ENCODE measurements around the gene TNFRSF8.
"Not testable (repeated sequence)": the region's sequence is repeated elsewhere in the genome, so short reads cannot be mapped to it uniquely, and the experiment has no call there.

The TNFRSF8 gene

DNA sequence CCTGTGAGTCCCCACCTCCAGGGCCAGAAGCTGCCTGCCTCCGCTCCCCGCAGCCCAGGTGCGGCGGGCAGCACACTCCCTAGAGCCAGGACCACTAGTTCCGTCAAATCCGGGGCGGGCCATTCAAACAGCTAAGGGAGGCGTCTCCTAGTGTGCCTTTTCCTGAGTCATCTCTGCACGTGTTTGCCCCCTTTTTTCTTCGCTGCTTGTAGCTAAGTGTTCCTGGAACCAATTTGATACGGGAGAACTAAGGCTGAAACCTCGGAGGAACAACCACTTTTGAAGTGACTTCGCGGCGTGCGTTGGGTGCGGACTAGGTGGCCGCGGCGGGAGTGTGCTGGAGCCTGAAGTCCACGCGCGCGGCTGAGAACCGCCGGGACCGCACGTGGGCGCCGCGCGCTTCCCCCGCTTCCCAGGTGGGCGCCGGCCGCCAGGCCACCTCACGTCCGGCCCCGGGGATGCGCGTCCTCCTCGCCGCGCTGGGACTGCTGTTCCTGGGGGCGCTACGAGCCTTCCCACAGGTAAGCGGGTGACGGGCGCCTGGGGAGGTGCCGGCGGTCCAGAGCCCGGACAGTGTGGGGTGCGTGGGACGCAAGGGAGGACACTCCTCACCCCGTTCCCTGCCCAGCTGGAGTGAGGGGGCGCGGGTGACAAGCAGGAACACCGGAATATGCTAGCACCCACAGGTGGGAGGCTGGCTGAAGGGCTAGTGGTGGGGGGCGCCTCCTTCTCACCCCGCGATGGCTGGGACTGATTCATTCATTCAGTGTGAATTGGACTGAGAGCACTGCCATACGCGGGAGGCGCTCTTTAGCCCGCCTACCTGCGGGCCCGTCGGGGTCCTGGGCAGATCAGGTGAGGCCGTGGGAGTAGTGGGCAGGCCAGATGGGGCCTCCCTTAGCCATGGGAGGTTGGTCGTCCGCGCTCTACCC is at the start of gene TNFRSF8:
TNFRSF8 (plus strand) TSS at position 163 of the 932 bp plus-strand sequence; CDS start at position 459, 296 bp downstream.
- no peak for DNase-seq (ENCODE audit: low spot score)

GRCh38 chr1:12014141-12014991 is 48.7 kb upstream of the TNFRSF8 start:
- DNase-seq (ENCODE audit: low spot score), result no peak

DNA sequence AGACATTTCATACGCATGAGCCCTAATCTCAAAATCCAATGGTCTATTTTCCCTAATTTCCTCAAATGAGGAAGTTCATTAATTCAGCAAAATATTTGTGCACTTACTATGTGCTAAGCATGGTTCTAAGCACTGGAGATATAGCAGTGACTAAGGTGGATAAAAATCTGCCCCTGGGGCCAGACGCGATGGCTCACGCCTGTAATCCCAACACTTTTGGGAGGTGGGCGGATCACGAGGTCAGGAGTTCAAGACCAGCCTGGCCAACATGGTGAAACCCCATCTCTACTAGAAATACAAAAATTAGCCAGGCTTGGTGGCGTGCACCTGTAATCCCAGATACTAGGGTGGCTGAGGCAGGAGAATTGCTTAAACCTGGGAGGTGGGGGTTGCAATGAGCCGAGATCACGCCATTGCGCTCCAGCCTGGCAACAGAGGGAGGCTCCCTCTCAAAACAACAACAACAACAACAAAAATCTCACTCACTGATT is 48.1 kb upstream of the TNFRSF8 start:
- no peak for DNase-seq (ENCODE audit: low spot score)

DNA sequence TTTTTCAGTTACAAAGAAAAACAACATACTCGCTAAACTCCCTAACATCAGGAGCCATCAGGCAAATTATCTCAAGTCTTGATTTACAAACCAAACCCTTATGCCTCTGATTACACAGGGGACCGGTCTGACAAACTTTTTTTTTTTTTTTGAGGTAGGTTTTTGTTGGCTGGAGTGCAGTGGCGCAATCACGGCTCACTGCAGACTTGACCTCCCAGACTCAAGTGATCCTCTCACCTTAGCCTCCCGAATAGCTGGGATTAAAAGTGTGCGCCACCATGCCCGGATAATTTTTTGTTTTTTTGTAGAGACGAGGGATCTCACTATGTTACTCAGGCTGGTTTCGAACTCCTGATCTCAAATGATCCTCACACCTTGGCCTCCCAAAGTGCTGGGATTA is 47.6 kb upstream of the TNFRSF8 start:
- DNase-seq (ENCODE audit: low spot score), result no peak

DNA sequence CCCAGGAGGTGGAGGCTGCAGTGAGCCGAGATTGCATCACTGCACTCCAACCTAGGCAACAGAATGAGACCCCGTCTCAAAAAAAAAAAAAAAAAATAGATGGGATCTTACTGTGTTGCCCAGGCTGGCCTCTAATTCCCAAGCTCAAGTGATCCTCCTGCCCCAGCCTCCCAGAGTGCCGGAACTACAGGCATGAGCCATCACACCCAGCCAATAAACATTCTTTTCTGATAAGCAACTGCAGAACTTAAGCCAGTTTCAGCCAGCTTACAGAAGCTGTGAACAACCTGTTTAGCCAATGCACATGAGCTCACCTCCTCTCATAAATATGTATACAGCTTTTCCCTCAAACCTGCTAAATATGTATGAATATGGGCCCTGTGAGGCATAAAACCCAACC is 46.9 kb upstream of the TNFRSF8 start:
- no peak for DNase-seq (ENCODE audit: low spot score)

GRCh38 chr1:12019858-12020509 is 43.1 kb upstream of the TNFRSF8 start:
- DNase-seq (ENCODE audit: low spot score), result no peak

- DNase-seq (ENCODE audit: low spot score), result no peak
These were observed 41.5 kb upstream of the TNFRSF8 start for GRCh38 chr1:12021616-12022015.

GRCh38 chr1:12022036-12022435 is 41.1 kb upstream of the TNFRSF8 start:
- no peak for DNase-seq (ENCODE audit: low spot score)

- no peak for DNase-seq (ENCODE audit: low spot score)
These were observed 36.5 kb upstream of the TNFRSF8 start for GRCh38 chr1:12026586-12026985.

- DNase-seq (ENCODE audit: low spot score), result no peak
These were observed 34.9 kb upstream of the TNFRSF8 start for GRCh38 chr1:12028248-12028647.

- DNase-seq (ENCODE audit: low spot score), result no peak
These were observed 34.1 kb upstream of the TNFRSF8 start for GRCh38 chr1:12028957-12029511.

DNA sequence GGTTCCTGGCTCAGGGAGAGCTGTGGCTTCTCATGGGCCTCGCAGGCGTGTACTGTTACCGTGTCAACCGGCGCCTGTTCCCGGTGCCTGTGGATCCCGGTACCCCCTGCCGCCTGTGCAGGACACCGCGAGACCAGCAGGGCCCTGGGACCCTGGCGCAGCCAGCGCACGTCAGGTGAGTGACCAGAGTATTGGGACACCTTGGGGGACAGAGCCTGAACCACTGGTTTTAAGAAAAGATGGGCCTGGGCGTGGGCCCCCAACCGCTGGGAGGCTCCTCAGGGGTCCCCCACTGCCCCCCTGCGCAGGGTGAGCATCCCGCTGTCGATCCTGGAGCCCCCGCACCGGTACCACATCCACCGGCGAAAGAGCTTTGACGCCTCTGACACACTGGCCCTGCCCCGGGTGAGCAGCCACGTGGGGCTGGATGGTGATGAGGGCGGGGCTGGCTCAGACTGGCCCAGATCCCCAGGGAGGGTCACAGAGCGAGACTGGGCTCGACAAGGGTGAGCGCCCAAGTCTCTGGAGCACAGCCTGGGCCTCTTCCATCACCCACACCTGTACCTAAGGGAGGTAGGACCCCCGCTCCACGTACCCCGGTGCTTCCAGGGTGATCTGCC is 33.3 kb upstream of the TNFRSF8 start:
- no peak for DNase-seq (ENCODE audit: low spot score)

DNA sequence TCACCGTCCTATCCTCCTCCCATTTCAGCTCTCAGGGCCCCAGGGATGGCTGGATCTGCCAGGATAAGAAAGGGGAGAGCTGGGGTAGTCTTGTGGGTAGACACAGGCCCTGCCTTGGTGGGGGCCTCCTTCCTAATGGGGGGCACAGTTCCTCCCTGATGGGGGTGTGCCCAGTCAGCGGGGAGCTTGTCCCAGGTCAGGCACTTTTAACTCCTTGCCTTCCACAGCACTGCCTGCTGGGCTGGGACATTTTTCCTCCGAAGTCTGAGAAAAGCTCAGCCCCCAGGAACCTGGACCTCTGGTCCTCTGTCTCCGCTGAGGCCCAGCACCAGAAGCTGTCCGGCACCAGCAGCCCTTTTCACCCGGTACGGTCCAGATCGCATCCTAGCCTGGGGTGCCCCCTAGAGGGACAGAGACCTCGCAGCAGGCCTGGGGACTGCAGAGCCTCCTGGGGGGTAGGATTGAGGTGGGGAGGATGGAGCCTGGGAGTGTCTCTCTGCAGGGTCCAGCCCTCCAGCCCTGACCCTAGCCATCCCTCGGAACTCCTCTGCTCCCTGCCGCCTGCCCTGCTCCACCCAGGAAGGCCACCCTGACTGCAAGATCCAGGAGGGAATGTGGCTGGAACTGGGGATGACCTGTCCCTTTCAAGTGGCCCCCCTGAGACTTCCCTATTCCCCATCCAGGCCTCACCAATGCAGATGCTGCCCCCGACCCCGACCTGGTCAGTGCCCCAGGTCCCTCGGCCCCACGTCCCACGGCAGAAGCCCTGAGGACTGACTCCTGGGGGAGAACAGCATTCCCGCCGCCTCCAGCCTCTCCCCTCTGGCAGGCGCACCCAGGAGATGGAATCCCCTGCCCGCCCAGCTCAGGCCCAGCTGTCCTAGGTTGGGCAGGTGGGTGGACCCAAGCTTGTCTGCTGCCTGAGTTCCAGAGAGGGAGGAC is 31.8 kb upstream of the TNFRSF8 start:
- no peak for DNase-seq (ENCODE audit: low spot score)

DNA sequence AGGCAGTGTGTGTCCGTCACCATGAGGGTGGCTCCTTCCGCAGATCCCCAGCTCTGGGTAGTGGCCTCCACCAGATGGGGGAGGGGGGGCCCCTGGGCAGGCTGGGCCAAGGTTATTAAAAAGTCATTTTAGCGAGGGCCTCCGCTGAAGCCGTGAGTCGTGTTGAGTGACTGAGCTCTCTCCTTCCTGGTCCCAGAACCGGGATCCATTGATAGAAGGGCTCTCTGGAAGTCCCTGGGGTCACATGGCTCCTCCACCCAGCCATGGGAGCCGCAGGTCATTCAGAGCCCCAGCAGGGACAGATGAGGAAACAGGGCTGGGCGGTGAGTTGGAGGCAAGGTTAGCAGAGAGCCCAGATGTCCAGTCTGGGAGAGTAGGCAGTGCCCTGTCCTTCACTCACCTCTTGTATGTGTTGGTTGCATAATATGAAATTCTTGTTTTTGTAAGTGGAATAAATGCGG is 30.9 kb upstream of the TNFRSF8 start:
- no peak for DNase-seq (ENCODE audit: low spot score)

DNA sequence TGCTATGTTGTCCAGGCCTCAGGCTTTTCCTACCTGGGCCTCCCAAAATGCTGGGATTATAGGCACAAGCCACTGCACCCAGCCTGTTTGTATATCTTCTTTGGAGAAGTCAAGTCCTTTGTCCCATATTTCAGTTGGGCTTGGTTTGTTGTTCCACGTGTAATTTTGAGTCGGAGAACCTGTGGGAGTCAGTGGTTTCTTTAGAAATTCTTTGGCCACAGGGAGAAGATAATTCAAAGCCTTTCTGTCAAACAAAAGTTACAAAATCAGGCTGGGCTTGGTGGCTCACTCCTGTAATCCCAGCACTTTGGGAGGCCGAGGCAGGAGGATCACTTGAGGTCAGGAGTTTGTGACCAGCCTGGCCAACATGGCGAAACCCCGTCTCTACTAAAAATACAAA is 29.7 kb upstream of the TNFRSF8 start:
- DNase-seq (ENCODE audit: low spot score), result not testable (repeated sequence)

DNA sequence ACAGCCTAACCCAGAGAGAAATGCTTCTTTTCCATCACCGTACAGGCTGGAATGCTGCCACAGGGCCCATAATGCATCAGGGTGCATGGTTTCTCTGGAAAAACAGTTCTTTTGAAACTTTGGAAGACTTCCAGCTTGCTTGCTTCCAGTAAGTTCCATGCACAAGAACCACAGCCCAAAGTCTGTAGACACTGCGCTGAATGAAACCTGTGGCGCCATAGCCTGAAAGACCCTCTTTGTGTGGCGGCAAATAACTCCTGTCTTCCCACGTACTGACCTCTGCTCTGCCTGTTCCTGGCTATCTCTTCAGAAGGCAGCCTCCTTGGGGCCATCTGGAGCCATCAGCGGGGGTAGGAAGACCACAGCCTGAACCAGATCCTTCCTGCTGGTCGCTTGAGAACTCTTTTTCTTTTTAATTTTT is 28.7 kb upstream of the TNFRSF8 start:
- DNase-seq (ENCODE audit: low spot score), result no peak

DNA sequence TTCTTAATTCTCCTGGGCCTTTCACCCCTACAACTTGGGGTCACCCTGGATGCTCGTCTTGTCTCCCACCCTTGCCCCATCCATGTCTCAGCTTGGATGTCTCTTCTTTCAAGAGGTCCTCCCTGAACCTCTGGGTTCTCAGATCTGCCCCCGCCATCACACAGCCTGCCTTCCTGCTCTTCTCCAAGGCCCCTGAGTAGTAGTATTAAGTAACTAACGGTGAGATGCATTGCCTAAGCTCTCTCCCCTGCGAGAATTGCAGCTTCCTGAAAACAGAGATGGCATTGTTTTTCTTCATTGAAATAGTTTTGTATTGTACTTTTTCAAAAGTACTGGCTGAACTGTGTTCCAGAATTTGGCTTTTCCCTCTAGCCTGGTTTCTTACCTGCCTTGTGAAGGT is 27.8 kb upstream of the TNFRSF8 start:
- no peak for DNase-seq (ENCODE audit: low spot score)

DNA sequence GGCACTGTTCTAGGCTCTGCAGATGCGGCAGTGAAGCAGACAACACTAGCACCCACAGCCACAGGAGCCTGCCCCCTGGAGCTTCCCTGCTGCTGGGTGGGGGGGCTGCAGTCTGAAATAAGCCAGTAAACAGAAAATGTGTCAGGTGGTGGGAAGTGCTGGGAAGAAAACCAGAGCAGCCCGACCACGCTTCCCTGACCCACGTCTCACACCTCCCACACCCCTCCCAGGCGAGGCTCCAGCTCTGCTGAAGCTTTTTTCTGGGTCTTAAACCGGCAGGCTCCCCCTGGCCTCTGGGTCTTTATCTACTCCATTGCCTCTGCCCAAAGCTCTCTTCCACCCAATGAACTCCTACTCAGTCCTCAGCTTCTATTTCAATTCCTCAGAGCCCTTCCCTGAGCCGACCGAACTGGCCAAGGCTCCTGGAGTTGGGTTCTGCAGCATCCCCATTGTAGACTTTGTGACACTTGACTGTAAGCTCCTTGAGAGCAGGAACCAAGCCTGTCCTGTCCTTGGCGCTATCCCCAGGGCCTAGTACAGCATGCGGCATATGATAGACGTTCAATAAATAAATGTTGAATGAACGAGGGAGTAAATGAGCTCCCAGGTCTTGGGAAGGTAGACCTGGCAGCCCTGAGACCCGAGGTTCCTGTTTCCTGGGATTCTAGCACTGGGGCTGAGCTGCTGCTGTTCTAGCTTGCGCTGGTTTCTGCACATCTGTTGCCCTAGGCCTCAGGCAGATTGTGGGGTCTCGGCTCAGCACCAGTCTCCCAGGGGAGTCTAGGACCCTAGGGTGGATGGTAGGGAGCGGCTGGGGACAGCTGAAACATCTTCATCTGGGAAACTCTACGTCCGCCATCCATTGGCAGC is 25.4 kb upstream of the TNFRSF8 start:
- DNase-seq (ENCODE audit: low spot score), result no peak

All from kidney capillary endothelial cell (primary cell).